Liver (tissue), 3 donors: ENCODE results near the gene CTSH.

Experiments used
- FOXA1 ChIP-seq: IDR thresholded peaks from 2 replicates; pipeline ENCODE4 v1.6.1; 2016; ENCODE audit warnings: antibody characterized with exemption
- FOXA2 ChIP-seq: IDR thresholded peaks from 2 replicates; pipeline ENCODE4 v1.6.1; 2016; ENCODE audit warnings: antibody characterized with exemption
- GABPA ChIP-seq, 2 donors: IDR thresholded peaks in 1 of 2; conservative IDR thresholded peaks in 1 of 2; 2 replicates each; pipeline ENCODE4 v1.6.1; 2016; ENCODE audit warnings: antibody characterized with exemption in 2 of 2, mild to moderate bottlenecking in 1 of 2, moderate library complexity in 1 of 2
- HNF4G ChIP-seq: IDR thresholded peaks from 2 replicates; pipeline ENCODE4 v1.6.1; 2016; ENCODE audit warnings: antibody characterized with exemption
- JUND ChIP-seq, 2 donors: IDR thresholded peaks; 2 replicates each; pipeline ENCODE4 v1.6.1; 2016; ENCODE audit warnings: antibody characterized with exemption in 2 of 2
- REST ChIP-seq: IDR thresholded peaks from 2 replicates; pipeline ENCODE4 v1.6.1; 2016; ENCODE audit warnings: antibody characterized with exemption, mild to moderate bottlenecking
- RXRA ChIP-seq, 2 donors: IDR thresholded peaks; 2 replicates each; pipeline ENCODE4 v1.6.1; 2017 to 2018; ENCODE audit warnings: antibody characterized with exemption in 2 of 2, mild to moderate bottlenecking in 1 of 2
- SP1 ChIP-seq: IDR thresholded peaks from 2 replicates; pipeline ENCODE4 v1.6.1; 2018; ENCODE audit warnings: antibody characterized with exemption, mild to moderate bottlenecking
- TAF1 ChIP-seq: conservative IDR thresholded peaks from 2 replicates; pipeline ENCODE4 v1.6.1; 2016; ENCODE audit warnings: antibody characterized with exemption, mild to moderate bottlenecking
- YY1 ChIP-seq: IDR thresholded peaks from 2 replicates; pipeline ENCODE4 v1.6.1; 2016; ENCODE audit warnings: antibody characterized with exemption, mild to moderate bottlenecking
- ZBTB33 ChIP-seq: IDR thresholded peaks from 2 replicates; pipeline ENCODE4 v1.6.1; 2016; ENCODE audit warnings: antibody characterized with exemption
- TF ChIP-seq, protein P1 (sequence below): fragments of 150-350 bp; IDR thresholded peaks from 2 replicates; pipeline ENCODE4 v1.5.1; 2017; ENCODE audit warnings: improper control_type of control experiment, low read depth, low read length; ENCODE audit not compliant: missing input control
- TF ChIP-seq, protein P2 (sequence below): IDR thresholded peaks from 2 replicates; pipeline ENCODE4 v1.6.1; 2016; ENCODE audit warnings: antibody characterized with exemption
- TF ChIP-seq, protein P3 (sequence below): IDR thresholded peaks from 2 replicates; pipeline ENCODE4 v1.6.1; 2016; ENCODE audit warnings: antibody characterized with exemption
- donor health status: healthy.
- donor health status: healthy.

DNA sequence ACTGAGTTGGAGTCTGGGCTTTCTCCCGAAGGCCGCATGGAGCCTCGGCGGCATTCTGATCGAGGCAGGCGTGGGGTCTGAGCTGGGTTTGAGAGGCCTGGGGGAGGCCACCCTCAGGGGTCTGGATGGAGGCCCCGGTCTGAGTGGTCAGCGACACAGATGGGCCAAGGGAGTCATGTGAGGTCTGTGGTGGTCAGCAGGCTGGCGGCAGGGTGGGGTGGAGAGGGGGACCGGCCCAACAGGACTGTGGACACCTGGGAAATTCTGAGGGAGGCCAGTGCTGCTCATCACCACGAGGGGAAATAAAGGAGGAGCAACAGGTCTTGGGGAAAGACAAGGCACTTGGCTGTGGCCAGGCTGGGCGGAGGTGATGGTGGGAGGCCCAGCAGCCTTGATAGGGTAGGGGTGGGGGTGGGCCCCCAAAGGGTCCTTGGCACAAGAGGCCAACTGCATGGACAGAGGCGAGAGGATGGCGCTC lies 16.2 kb downstream of the CTSH start:
- TF ChIP-seq TAF1 (no peak), YY1 (no peak), SP1 (no peak), FOXA2 (no peak), ZBTB33 (no peak), FOXA1 (no peak), REST (no peak), RXRA (IDR thresholded peaks at IDR 0.05) (no peak), GABPA (IDR thresholded peaks at IDR 0.05 in 1 of 2, conservative IDR thresholded peaks at IDR 0.05 in 1 of 2) (no peak), HNF4G (no peak), JUND (IDR thresholded peaks at IDR 0.05) (no peak)
- TF ChIP-seq, protein P1, sequence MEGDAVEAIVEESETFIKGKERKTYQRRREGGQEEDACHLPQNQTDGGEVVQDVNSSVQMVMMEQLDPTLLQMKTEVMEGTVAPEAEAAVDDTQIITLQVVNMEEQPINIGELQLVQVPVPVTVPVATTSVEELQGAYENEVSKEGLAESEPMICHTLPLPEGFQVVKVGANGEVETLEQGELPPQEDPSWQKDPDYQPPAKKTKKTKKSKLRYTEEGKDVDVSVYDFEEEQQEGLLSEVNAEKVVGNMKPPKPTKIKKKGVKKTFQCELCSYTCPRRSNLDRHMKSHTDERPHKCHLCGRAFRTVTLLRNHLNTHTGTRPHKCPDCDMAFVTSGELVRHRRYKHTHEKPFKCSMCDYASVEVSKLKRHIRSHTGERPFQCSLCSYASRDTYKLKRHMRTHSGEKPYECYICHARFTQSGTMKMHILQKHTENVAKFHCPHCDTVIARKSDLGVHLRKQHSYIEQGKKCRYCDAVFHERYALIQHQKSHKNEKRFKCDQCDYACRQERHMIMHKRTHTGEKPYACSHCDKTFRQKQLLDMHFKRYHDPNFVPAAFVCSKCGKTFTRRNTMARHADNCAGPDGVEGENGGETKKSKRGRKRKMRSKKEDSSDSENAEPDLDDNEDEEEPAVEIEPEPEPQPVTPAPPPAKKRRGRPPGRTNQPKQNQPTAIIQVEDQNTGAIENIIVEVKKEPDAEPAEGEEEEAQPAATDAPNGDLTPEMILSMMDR: no peak
- TF ChIP-seq, protein P2, sequence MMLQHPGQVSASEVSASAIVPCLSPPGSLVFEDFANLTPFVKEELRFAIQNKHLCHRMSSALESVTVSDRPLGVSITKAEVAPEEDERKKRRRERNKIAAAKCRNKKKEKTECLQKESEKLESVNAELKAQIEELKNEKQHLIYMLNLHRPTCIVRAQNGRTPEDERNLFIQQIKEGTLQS: no peak
- TF ChIP-seq, protein P3, sequence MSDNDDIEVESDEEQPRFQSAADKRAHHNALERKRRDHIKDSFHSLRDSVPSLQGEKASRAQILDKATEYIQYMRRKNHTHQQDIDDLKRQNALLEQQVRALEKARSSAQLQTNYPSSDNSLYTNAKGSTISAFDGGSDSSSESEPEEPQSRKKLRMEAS: no peak
